ENCODE measurements around the gene ERBB4. TPM values are rescaled to one million over a fixed set of nuclear protein-coding genes. Genes with fewer than 3 reads are reported as not detected.

The ERBB4 gene
- total and polyA plus RNA-seq, 2 of the 8 experiments (the other 6 are each of a cell fraction or from before 2014, with no cell fraction given): 0.34 to 1.3 TPM

DNA sequence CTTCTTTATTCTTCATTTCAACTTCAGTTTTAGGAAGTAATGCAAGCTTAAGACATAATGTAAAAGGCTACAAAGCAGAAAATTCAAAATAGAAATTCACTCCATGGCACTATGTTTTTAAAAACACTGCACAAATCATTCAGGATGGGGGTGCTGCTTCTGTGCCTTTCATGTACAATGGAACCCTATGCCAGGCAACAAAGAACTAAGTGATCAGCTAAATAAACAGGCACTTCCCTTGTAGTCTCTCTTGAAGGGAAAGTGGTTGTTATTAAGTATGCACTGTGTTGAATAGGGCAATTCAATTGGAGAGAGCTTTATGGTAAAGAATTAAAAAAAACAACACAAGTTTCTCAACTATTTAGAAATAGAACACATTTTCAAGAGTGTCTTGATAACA is 10.9 kb upstream of the ERBB4 start:
- no peak overlapping the region for H3K14ac ChIP-seq (ENCODE audit: insufficient read length)
- H3K79me2 ChIP-seq (ENCODE audit: control insufficient read depth in 1 of 2, insufficient read depth in 2 of 2, low read length in 2 of 2): no peaks in the 10 kb centered on the region
- no peak overlapping the region for H4K5ac ChIP-seq (ENCODE audit: insufficient read length, low read depth, low read length)
- no peak overlapping the region for H3K23ac ChIP-seq (ENCODE audit: insufficient read length)
- no peak overlapping the region for H2BK5ac ChIP-seq (ENCODE audit: low read depth, low read length)
- DNase-seq (ENCODE audit: low read depth in 1 of 2, low spot score in 2 of 2): no peak
- FAIRE-seq: no peak
- no peak overlapping the region for H4K91ac ChIP-seq (replicated peaks; ENCODE audit: insufficient read length, low read length)
- no peak overlapping the region for H4K8ac ChIP-seq (ENCODE audit: extremely low read depth, insufficient read depth, low read length)
- no peak overlapping the region for H3K9ac ChIP-seq (replicated peaks in 1 of 4; ENCODE audit: extremely low read depth in 1 of 4, low read depth in 3 of 4, low read length in 3 of 4)
- H3K27ac ChIP-seq (ENCODE audit: low read depth, low read length): no peak overlapping the region
- H2BK12ac ChIP-seq (ENCODE audit: low read depth, low read length): no peak overlapping the region
- TF ChIP-seq NANOG (IDR thresholded peaks at IDR 0.05; ENCODE audit: insufficient read depth, low read depth, low read length, poor library complexity, severe bottlenecking): no peak
- TF ChIP-seq GABPA (IDR thresholded peaks at IDR 0.05; ENCODE audit: borderline replicate concordance, insufficient read depth, low read length): no peak
- no peak for TF ChIP-seq SP1 (IDR thresholded peaks at IDR 0.05; ENCODE audit: low read depth, low read length)
- TF ChIP-seq HDAC6 (IDR thresholded peaks at IDR 0.05; ENCODE audit: low read depth, low read length): no peak
- TF ChIP-seq EGR1 (IDR thresholded peaks at IDR 0.05; ENCODE audit: borderline replicate concordance, low read depth, low read length): no peak
- TF ChIP-seq, protein P1, sequence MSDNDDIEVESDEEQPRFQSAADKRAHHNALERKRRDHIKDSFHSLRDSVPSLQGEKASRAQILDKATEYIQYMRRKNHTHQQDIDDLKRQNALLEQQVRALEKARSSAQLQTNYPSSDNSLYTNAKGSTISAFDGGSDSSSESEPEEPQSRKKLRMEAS (IDR thresholded peaks at IDR 0.05): no peak
- no peak for TF ChIP-seq SUZ12 (IDR thresholded peaks at IDR 0.05; ENCODE audit: low read length)
- TF ChIP-seq KDM5A (IDR thresholded peaks at IDR 0.05; ENCODE audit: low read length): no peak
- TF ChIP-seq SP4 (IDR thresholded peaks at IDR 0.05; ENCODE audit: low read length): no peak
- no peak for TF ChIP-seq KDM1A (IDR thresholded peaks at IDR 0.05; ENCODE audit: borderline replicate concordance, low read length)
- no peak for TF ChIP-seq SIN3A (conservative IDR thresholded peaks at IDR 0.05 in 1 of 2, IDR thresholded peaks at IDR 0.05 in 1 of 2; ENCODE audit: low read depth in 1 of 2, low read length in 2 of 2)
- no peak for TF ChIP-seq TBP (IDR thresholded peaks at IDR 0.05; ENCODE audit: low read depth, low read length)
- no peak for TF ChIP-seq CHD1 (IDR thresholded peaks at IDR 0.05; ENCODE audit: low read depth, low read length)
- no peak for TF ChIP-seq JUND (IDR thresholded peaks at IDR 0.05; ENCODE audit: low read length)
- TF ChIP-seq POU5F1 (IDR thresholded peaks at IDR 0.05; ENCODE audit: low read depth, low read length): no peak
- H3K79me1 ChIP-seq (ENCODE audit: low read depth, low read length): no peaks in the 10 kb centered on the region
- no peak overlapping the region for H2BK120ac ChIP-seq (replicated peaks; ENCODE audit: low read depth, low read length)
- H2AK5ac ChIP-seq (ENCODE audit: low read depth, low read length): no peak overlapping the region
- H2BK20ac ChIP-seq (ENCODE audit: low read length): no peak overlapping the region
- ChIA-PET POLR2A (ENCODE audit: partially characterized antibody) (interaction anchor here (1.3 kb wide), 1 partner anchor 12 kb away, joined by 3 read pairs; no protein-coding TSS in a partner anchor), CTCF (ENCODE audit: partially characterized antibody) (interaction anchor here (1.2 to 1.9 kb wide), 2 partner anchors 13 to 18 kb away, joined by 4 to 5 read pairs; no protein-coding TSS in a partner anchor)
- no peak overlapping the region for H3K18ac ChIP-seq (ENCODE audit: extremely low read depth, low read length)
- no peak overlapping the region for H2AFZ ChIP-seq (ENCODE audit: low read length)
- no peak overlapping the region for H2BK15ac ChIP-seq (ENCODE audit: low read length)
- no peaks in the 10 kb centered on the region for H3K27me3 ChIP-seq (replicated peaks in 1 of 4; ENCODE audit: control insufficient read depth in 3 of 4, extremely low read depth in 1 of 4, insufficient read depth in 3 of 4, low read length in 3 of 4)
- no peak overlapping the region for H3K4me3 ChIP-seq (ENCODE audit: extremely low read depth in 1 of 4, insufficient read depth in 2 of 4, low read depth in 3 of 4, low read length in 4 of 4)
- H4K20me1 ChIP-seq (replicated peaks in 1 of 2; ENCODE audit: control insufficient read depth in 1 of 2, insufficient read depth in 2 of 2, low read length in 2 of 2): no peaks in the 10 kb centered on the region
- no peaks in the 10 kb centered on the region for H3K9me3 ChIP-seq (ENCODE audit: insufficient read depth in 2 of 2, low read depth in 1 of 2, low read length in 1 of 2)
- H3K23me2 ChIP-seq (ENCODE audit: low read depth, low read length): peaks cover 2% of the 10 kb centered on the region; the same call in 1 of the 2 replicates
- no peak overlapping the region for H3K56ac ChIP-seq (replicated peaks; ENCODE audit: insufficient read length, low read depth, low read length)
- H3K36me3 ChIP-seq (ENCODE audit: control insufficient read depth in 2 of 4, insufficient read depth in 4 of 4, low read length in 3 of 4): no peaks in the 10 kb centered on the region
- H3K4ac ChIP-seq (replicated peaks; ENCODE audit: insufficient read length, low read depth, low read length): no peak overlapping the region
- no peaks in the 10 kb centered on the region for H3K4me1 ChIP-seq (replicated peaks in 1 of 4; ENCODE audit: control insufficient read depth in 3 of 4, insufficient read depth in 4 of 4, low read length in 3 of 4)
- no peak overlapping the region for H3K4me2 ChIP-seq (ENCODE audit: insufficient read depth in 1 of 2, low read depth in 2 of 2, low read length in 2 of 2)
